HT-29 (cell line): ENCODE data around the gene DCP2. TPM values are rescaled to one million over a fixed set of nuclear protein-coding genes. Genes with fewer than 3 reads are reported as not detected.
A peak's percentile ranks its signal among the peaks of the same experiment; 100 is the strongest.

Source experiments
- DNase-seq: peaks from one replicate; pipeline ENCODE4 v3.0.0-alpha.2; 2015; ENCODE audit warnings: low spot score
- total RNA-seq: library from RNA; depleted of rRNA; stranded (reverse); fragments of >200 nt; shearing (Covaris generic); gene quantifications from 2 replicates; pipeline ENCODE4 v1.2.3, GENCODE V29; 2014

DCP2 gene
- total RNA-seq, 1 experiment from 2014 or later: 80.0 TPM

DNA sequence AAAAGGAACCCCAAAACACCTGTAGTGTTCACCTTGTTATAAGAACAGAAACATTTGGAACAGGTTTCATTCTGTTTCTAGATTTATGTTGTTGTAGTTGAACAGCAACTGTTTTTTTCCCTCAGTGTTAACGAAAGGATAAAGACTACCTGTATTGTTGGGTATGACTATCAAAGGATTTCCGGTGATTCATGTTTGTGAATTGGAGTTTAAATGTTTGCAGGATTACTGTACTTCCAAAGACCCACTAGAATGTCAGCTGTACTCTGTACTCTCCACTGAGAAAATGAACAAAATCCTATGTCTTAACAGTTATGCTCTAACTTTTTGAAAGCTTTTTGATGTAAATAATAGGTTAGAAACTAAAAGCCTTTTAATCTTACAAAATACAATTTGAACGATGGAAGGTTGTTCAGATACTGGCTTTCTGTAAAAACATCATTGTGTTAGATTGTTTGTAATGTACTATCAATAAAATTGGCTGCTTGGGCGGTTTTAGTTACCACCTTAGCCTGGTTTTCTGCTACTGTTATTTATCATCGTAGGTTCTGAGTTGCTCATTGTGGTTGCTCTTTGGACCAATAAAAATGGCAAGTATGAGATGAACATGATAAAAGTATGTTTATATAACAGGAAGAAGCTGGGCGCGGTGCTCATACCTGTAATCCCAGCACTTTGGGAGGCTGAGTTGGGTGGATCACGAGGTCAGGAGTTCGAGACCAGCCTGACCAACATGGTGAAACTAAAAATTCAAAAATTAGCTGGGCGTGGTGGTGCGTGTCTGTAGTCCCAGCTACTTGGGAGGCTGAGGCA, 44.1 kb downstream of the DCP2 start:
- DNase-seq: peak; percentile 49

DNA sequence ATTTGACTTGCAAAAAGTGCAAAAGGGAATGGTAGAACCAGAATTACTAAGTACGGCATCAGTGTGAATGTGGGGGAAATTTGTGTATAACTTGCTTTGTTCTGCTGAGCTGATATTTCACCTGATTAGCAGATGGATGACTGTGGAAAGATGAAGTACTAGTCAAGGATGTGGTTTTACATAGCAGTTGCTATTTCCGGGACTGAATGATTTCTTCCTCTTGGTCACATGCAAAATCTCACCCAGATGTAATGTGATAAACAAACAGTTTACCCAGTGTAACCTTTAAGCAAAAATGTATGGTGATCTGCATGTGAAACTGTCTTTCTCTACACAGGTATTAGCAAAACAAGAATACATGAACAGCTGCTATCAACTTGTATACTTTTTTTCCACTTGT, 46.1 kb downstream of the DCP2 start:
- DNase-seq: no peak

DNA sequence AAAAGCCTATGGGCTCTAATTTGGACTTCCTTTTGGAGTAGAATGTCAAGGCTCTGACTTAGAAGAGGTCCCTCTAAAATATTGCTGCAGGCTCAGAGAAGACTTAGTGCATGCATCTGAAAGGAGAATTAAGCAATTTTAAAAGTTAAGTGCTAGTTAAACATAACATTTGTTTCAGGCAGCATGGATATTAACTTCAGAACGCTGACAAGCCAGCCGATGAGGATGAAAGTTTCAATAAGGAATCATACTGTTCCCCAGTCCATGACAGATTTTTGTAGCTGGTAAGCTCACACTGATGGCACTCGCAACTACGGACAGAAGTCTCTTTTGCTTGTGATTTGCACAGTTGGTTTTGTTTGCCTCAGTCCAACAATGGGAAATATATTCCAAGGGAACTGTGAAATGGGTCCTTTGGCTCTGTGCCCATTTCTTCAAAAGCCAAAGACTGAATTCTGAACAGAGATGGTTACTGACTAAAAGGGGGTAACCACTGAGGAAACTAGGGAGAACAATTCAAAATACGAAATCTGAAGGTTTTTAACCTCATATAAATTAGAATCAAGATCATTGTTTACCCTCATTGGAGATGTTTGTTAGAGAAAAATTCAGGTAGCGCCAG, 47.6 kb downstream of the DCP2 start:
- no peak for DNase-seq

DNA sequence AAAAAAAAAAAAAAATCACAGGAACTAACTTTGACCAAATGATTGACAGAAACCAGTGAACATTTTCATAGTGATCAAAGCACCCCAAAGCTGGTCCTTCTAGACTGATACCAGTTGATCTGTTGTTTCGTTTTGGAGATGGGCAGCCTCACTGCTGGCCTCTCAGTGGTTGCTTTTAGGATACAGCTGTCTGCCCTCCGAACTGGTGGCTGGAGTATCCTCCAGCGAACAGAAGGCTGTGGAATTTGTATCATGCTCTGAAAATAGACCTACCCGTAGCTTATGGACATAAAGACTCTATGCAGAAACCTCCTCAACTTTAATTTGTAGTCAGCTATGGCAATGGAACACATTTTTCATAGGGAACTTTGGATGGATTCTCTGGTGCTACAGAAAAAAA, 49.0 kb downstream of the DCP2 start:
- no peak for DNase-seq

DNA sequence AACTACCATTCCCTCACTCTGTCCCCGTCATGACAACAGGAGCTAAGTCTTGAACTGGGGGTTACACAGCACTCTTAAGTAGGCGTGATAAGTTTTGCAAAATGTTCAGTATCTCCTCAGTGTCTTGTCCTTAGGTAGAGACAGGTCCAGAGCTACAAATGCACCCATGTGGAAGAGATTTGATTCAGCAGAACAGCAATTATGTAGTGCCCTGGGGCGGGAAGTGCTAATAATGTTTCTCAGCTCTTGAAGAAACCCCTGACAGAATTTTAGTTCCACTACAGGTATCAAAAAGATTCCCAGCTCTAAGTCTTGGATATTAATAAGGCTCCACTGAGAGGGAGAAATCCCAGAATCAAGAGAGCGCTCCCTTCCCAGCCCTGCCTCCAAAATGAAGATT, 49.6 kb downstream of the DCP2 start:
- no peak for DNase-seq

DNA sequence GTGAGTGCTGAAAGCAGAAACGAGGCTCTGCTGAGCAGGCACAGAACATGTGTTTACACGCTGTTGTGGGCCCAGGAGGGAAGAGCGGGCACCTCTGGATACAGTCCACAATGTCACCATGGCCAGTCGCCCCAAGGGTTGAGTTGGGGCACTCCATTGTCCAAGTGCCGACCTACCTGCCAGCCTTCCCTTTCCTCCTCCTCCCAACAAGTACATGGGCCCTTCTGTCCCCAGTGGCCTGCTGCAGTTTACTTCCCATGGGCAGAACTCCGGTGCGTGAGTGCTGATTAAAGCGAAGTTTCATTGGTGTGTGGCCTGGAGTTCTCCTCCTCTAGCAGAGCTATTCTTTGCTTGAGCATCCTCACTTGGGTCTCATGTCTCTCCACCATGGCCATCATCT, 50.4 kb downstream of the DCP2 start:
- DNase-seq: no peak

DNA sequence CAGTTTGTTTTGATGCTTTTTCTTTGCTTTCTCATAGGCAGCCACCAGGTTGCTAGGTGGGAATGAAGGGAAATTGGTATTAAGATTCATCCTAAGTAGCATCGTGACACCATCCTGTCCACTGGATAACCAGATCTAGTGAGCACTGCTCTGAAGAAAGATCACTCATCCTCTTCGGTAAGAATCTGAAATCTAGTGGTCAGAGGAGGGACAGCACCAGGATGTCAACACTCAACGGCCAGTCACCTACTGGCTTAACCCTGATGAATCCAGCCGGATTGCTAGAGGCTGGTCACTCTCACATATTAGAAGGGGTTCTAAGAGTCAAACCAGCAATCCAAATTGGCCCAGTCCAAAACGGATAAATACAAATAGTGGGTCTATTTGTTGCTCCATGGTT, 50.8 kb downstream of the DCP2 start:
- no peak for DNase-seq

DNA sequence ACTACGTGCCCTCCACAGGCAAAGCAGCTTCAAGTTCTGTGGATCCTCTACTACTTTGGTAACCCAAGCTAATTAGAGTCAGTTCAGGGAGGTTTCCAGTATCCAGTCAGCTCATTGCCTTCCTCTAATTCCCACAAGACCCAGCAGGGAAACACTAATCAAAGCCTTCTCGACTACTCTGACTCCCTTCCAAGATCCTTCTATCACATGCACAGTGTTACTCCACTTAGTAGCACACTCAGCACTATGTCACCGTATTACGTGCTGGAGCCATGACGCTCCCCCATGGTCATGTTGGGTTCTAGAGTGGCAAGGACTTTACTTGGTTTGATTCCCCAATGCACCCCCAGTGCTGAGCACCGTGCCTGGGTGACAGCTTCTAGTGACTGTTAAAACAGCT, 53.0 kb downstream of the DCP2 start:
- DNase-seq: no peak

DNA sequence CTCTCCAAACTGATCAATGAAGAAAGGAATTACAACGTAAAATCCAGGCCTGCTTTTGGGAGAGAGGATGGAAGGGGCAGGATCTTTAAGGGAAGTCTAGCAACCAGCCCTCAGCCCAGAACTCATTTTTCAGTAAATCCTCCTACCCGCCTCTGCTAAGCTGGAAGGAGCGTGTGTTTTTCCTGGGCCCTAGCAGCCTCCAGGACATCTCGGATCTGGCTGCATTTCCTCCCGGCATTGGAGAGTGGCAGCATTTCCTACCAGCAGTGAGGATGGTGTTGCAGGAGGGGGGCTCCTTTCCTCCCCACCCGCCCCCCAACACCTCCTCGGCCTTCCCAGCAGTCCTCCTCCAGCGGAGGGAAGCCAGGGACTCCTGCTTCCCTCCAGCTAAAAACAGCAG, 54.5 kb downstream of the DCP2 start:
- no peak for DNase-seq

DNA sequence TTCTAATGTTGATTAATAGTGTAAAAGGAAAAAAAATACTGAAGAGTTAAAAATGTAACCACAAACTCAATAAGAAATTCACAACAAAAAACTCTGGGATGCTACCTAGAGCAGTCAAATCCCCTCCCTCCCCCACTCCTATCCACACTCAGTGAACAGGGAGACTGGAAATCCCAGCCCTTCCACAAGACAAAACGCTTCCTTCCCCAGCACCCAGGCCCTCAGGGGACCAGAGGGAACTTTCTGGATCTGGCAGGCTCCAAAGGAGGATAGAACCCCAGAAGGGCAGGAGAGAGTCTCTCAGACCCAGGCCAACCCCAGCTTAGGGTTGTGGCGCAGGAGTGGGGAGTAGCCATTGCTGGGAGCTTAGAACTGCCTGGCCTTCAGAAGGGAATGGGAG, 55.0 kb downstream of the DCP2 start:
- no peak for DNase-seq

DNA sequence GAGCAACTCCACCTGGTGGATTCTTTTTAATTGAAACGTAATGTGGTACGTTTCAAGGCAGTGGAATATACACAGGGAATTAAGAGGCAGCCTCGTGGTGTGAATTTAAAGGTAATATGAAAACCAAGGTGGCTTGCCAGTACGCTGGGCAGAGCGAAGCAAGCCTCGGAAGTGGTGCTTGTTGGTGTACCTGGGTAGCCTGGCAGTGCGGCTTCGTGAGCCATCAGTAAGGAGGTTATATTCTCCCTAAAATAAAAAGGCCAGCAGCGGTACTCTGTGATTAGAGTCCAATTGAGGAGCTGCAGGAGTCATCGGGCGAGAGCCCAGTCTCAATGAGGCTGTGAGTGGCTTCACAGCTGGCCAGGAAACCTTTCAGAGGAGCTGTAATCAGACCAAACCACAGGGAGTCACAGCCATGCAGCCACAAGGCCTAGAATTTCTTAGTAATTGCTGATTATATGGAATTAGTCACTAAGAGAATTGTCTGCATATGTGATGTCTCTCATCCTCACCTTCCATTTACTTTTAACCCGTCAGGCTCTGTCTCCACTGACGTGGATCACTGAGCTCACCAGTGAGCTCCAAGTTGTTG, 57.7 kb downstream of the DCP2 start:
- DNase-seq: no peak

DNA sequence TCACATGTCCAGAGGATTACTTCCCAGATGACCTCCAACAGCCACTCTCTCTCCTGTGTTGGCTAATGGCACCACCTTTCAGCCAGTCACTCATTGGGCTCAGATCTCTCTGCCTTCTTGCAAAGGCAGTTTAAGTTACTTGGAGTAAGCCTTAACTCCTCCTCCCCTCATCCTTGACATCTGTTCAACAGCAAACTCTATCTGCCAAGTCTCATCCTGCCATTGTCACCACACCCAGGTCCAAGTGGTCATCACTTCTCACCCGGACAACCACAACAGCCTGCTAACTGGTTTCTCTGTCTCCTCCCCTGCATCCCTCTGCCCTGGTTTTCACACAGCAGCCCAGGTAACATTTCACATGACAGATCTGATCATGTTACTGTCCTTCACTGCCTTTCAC, 58.5 kb downstream of the DCP2 start:
- DNase-seq: no peak

DNA sequence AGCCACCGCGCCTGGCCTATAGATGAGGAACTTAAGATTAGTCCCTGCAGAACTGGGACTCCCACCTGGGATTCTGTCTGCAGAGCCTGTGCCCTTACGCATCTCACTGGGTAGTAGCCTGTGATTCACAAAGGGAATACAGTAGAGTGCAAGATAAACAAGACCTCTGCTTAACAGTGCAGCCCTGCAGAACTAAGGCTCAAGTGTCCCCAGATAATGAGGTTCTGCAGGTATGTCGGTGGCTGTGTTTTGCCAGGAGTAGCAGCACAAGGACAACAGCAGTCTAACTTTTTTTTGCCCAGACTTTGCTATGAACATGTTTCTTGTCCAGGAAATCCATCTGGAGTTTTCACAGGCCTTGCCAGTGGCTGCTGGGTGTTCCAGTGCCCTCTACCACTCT, 59.7 kb downstream of the DCP2 start:
- no peak for DNase-seq

DNA sequence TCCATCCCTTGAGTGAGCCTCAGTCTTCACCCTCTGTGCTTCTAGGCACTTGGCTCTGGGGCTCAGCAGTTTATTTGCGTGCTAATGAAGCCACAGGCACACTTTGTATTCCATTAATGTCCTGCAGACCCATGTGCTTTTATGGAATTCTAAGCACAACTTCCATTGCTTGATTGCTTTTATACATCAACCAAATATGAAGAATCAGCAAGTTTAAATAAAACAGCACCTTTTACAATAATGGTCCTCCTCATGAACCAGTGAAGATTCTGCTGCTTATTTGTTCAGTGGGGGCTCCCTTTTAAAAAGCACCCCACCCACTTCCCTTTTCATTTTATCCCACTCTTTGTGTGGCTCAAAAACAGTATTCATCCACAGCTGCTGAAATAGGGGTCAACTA, 60.2 kb downstream of the DCP2 start:
- DNase-seq: no peak

DNA sequence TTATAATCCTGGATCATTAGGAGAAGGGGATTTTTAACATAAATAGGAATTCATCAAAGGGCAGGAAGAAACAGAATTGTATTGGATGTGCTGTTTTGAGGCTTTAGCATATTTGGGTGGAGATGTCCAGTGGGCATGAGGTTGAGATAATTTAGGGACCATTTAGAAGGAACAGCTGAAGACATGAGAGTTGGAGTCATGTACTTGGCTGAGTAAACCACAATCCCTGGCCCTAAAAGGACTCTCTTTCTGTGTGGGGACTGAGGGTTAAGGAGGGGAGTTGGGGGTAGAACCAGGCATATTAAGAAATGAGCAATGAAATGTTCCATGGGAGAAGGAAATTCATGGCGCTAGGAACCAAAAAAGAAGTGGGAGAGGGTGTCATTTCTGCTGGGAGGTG, 61.5 kb downstream of the DCP2 start:
- no peak for DNase-seq

DNA sequence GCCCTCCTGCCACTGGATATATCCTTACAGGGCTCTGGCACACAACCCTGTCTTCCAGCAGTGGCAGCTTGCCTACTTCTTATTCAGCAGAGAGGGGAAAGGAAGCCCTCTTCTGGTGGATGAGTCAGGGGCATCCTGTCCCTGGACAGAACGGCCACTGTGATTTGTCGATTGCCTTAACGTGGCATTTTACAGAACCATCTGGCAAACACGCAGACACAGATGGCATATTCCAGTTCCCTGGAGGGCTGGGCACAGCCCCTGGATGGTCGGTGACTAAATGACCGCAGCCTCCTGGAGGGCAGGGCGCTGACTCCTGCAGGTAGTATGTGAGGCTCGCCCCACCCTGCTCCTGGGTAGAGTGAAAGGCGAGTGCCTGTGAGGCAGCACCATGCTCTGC, 62.1 kb downstream of the DCP2 start:
- DNase-seq: no peak

DNA sequence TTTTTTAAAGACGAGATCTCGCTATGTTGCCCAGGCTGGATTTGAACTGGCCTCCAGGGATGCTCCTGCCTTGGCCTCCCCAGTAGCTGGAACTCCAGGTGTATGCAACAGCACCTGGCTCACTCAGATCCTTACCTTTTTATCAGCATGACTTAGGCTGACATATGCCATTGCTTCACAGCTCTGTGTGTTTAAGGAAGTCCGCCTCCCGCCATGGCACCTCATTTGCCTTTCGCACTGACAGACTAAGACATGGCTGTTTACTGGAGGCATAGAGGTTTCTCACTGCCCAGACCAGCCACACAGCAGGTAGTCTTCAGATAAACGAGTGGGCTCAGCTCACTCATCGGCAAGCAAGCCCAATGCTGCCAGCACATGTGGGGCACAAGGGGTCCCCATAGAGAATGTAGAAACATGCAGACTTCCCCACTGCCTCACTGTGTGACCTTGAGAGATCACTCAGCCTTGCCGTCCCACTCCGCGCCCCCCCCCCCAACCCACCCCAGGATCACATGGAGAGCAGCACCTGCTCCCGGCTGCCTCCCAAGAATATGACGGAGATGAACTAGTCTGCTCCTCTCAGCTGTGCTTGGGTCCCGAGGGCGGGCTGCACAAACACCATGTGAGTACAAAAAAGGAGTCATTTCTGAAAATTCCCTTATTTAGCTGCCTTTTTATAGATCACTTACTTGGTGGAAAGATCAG, 62.8 kb downstream of the DCP2 start:
- no peak for DNase-seq

DNA sequence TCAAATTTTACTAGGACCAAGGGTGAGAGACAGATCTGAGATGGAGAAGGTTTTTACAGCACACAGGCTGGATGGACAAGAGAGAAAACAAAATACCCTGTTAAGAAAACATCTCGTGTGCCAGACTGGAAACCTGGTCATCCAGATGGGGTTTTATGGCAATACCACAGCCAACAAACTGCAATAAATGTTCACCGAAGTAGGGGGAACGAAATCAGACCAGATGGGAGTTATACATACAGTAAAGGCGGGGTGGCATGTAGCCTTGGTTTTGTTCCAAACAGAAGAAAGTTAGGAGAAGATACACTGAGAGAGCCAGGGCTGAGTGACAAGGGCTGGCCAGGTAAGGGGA, 63.3 kb downstream of the DCP2 start:
- DNase-seq: no peak

DNA sequence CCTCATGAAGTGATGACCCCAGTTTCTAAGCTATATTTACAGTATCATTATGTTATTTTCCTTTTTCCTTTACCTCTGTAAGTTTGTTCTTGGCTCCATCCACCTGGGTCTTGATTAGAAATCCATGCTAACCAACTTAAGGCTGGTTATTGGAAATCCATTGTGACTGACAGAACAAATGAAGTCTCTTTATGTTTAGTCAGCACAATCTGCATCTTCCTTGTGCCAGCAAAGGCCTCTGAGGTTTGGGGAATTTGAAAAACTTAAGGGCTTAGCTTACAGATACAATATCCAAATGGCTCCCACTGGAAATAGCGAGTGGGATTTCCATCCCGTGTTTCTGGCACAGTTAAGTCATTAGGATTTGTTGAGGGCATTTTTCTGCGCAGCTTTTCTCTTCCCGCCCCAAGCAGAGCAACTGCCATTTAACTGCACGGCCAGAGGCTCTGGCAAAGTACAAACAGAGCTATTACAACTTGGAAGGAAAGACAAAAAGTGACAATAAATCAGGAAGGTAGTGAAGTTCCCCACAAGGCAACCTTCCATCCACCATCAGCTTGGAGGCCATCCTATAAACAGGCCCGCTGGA, 64.2 kb downstream of the DCP2 start:
- no peak for DNase-seq

DNA sequence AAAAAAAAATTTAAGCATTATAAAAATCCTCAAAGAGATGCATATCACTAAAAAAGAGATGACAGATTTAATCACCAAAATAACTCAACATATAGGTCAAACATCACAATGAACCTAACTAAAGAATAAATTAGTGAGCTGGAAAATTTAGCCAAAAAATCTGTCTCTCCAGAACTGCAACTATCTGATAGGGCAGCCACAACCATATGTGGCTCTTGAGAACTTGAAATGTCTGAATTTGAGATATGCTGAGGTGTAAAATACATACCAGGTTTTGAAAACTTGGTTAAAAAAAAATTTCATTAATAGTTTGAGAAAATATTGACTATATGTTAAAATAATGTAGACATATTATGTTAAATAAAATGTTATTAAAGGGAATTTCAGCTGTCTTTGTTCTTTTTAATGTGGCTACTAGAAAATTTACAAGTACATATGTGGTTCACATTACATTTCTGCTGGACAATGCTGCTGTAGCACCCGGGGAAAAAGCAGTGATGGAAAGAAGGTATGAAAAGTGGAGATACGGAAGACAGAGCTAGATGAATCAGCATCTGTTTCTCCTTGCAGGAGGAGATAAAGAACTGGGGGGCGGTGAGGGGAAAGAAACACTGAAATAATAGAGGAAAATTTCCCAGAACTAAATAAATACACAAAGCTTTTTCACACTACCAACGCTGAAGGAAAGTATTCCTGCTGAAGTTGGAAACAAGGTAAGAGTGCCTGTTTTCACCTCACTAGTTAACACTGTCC, 66.1 kb downstream of the DCP2 start:
- no peak for DNase-seq

DNA sequence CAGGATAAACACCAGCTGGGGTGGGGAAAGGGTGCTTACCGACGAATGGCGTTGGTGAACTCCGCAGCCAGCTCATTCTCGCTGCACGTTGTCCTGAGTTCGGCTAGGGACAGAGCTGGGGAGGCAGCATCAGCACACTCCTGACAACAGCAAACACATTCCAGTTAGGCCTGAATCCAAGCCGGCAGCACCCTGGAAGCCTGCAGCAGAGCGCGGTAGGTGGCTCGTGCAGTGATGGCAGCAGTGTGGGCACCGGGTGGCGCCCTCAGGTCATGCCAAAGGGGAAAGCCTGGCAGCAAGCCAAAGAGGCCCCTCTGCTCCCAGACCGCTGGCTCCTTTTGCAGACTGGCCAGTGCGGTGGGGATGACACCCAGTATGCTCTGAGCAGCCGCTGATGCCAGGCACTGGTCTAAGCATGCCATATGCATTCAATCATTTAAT, 66.9 kb downstream of the DCP2 start:
- no peak for DNase-seq
